ENCODE data around the gene EDEM1.
A peak's percentile ranks its signal among the peaks of the same experiment; 100 is the strongest.
"Not testable (repeated sequence)": the region's sequence is repeated elsewhere in the genome, so short reads cannot be mapped to it uniquely, and the experiment has no call there.

The EDEM1 gene

GRCh38 chr3:5239602-5240001 lies 52.1 kb downstream of the EDEM1 start:
- H3K79me2 ChIP-seq (ENCODE audit: control insufficient read depth, insufficient read depth, low read length, poor library complexity): no peaks in the 10 kb centered on the region
- no peaks in the 10 kb centered on the region for H3K36me3 ChIP-seq (ENCODE audit: control insufficient read depth in 1 of 2, insufficient read depth in 2 of 2, low read length in 2 of 2)
- H4K8ac ChIP-seq (ENCODE audit: low read depth, low read length): no peak overlapping the region
- no peak overlapping the region for H4K91ac ChIP-seq (ENCODE audit: low read depth, low read length)
- H3K4me1 ChIP-seq (ENCODE audit: control insufficient read depth in 1 of 2, insufficient read depth in 2 of 2, low read length in 2 of 2): no peaks in the 10 kb centered on the region
- WGBS (ENCODE audit: extremely low coverage, insufficient coverage, insufficient read length): no CpG with 5 or more reads among the region's 4 CpGs
- no peak overlapping the region for H3K4me2 ChIP-seq (ENCODE audit: low read length)
- no peak overlapping the region for H3K18ac ChIP-seq (ENCODE audit: low read length)
- no peak overlapping the region for H3K27ac ChIP-seq (ENCODE audit: low read depth, low read length)
- H2AK5ac ChIP-seq (ENCODE audit: low read length): no peak overlapping the region
- H3K79me1 ChIP-seq (ENCODE audit: low read length): no peaks in the 10 kb centered on the region
- no peaks in the 10 kb centered on the region for H3K27me3 ChIP-seq (ENCODE audit: insufficient read depth, low read length)
- no peak overlapping the region for H2BK5ac ChIP-seq (ENCODE audit: low read depth, low read length, poor library complexity)
- no peak overlapping the region for H2BK12ac ChIP-seq (ENCODE audit: low read length)
- no peak overlapping the region for H2BK120ac ChIP-seq (ENCODE audit: insufficient read depth, low read length, poor library complexity)
- no peak for DNase-seq
- H3K9ac ChIP-seq (ENCODE audit: low read length): no peak overlapping the region
- H3K4me3 ChIP-seq (ENCODE audit: low read depth, low read length): no peak overlapping the region
- no peak overlapping the region for H2AFZ ChIP-seq (ENCODE audit: insufficient read depth, low read length, poor library complexity)
- no peak overlapping the region for H4K12ac ChIP-seq (ENCODE audit: low read depth, low read length)
- no peak overlapping the region for H3K23ac ChIP-seq (ENCODE audit: low read length)
- H3K9me3 ChIP-seq (ENCODE audit: insufficient read depth, low read depth, low read length): peaks cover 4% of the 10 kb centered on the region
- H3K4ac ChIP-seq (ENCODE audit: low read depth, low read length): no peak overlapping the region
- no peak overlapping the region for H3K14ac ChIP-seq (ENCODE audit: low read length)

- Histone ChIP-seq H3K4me1 (ENCODE audit: control insufficient read depth in 1 of 2, insufficient read depth in 2 of 2, low read length in 2 of 2) (peaks cover 0 to 2% of the 10 kb centered on the region in 2 experiments), H3K36me3 (ENCODE audit: control insufficient read depth in 1 of 2, insufficient read depth in 2 of 2, low read length in 2 of 2) (no peaks in the 10 kb centered on the region), H3K4me2 (ENCODE audit: low read length) (no peak overlapping the region), H2AFZ (ENCODE audit: insufficient read depth, low read length, poor library complexity) (no peak overlapping the region), H2BK5ac (ENCODE audit: low read depth, low read length, poor library complexity) (no peak overlapping the region), H2BK12ac (ENCODE audit: low read length) (no peak overlapping the region), H3K9me3 (ENCODE audit: insufficient read depth, low read depth, low read length) (peaks cover 4% of the 10 kb centered on the region), H3K23ac (ENCODE audit: low read length) (no peak overlapping the region), H4K8ac (ENCODE audit: low read depth, low read length) (no peak overlapping the region), H3K79me2 (ENCODE audit: control insufficient read depth, insufficient read depth, low read length, poor library complexity) (no peaks in the 10 kb centered on the region), H2AK5ac (ENCODE audit: low read length) (no peak overlapping the region), H3K27ac (ENCODE audit: low read depth, low read length) (no peak overlapping the region), H3K9ac (ENCODE audit: low read length) (no peak overlapping the region), H4K12ac (ENCODE audit: low read depth, low read length) (no peak overlapping the region), H3K4ac (ENCODE audit: low read depth, low read length) (no peak overlapping the region), H3K18ac (ENCODE audit: low read length) (no peak overlapping the region), H2BK120ac (ENCODE audit: insufficient read depth, low read length, poor library complexity) (no peak overlapping the region), H3K27me3 (ENCODE audit: insufficient read depth, low read length) (no peaks in the 10 kb centered on the region), H4K91ac (ENCODE audit: low read depth, low read length) (no peak overlapping the region), H3K14ac (ENCODE audit: low read length) (no peak overlapping the region), H3K79me1 (ENCODE audit: low read length) (no peaks in the 10 kb centered on the region), H3K4me3 (ENCODE audit: low read depth, low read length) (no peak overlapping the region)
- WGBS (ENCODE audit: extremely low coverage, insufficient coverage, insufficient read length): no CpG with 5 or more reads among the region's 1 CpG
- DNase-seq: no peak
Observed at GRCh38 chr3:5240740-5241139, 53.2 kb downstream of the EDEM1 start.

GRCh38 chr3:5242785-5243184 lies 55.3 kb downstream of the EDEM1 start:
- not testable (repeated sequence) for H4K91ac ChIP-seq (ENCODE audit: low read depth, low read length); H3K79me2 ChIP-seq (ENCODE audit: control insufficient read depth, insufficient read depth, low read length, poor library complexity); H3K9ac ChIP-seq (ENCODE audit: low read length); H3K23ac ChIP-seq (ENCODE audit: low read length); H3K4me1 ChIP-seq (ENCODE audit: control insufficient read depth in 1 of 2, insufficient read depth in 2 of 2, low read length in 2 of 2); H3K4me3 ChIP-seq (ENCODE audit: low read depth, low read length); H2AFZ ChIP-seq (ENCODE audit: insufficient read depth, low read length, poor library complexity); H2BK120ac ChIP-seq (ENCODE audit: insufficient read depth, low read length, poor library complexity); H2BK12ac ChIP-seq (ENCODE audit: low read length); H4K8ac ChIP-seq (ENCODE audit: low read depth, low read length); H3K14ac ChIP-seq (ENCODE audit: low read length); H3K79me1 ChIP-seq (ENCODE audit: low read length); H3K27me3 ChIP-seq (ENCODE audit: insufficient read depth, low read length); H2AK5ac ChIP-seq (ENCODE audit: low read length); DNase-seq; H3K36me3 ChIP-seq (ENCODE audit: control insufficient read depth in 1 of 2, insufficient read depth in 2 of 2, low read length in 2 of 2); H2BK5ac ChIP-seq (ENCODE audit: low read depth, low read length, poor library complexity); H3K9me3 ChIP-seq (ENCODE audit: insufficient read depth, low read depth, low read length); H3K18ac ChIP-seq (ENCODE audit: low read length); H3K4me2 ChIP-seq (ENCODE audit: low read length); H3K27ac ChIP-seq (ENCODE audit: low read depth, low read length); H3K4ac ChIP-seq (ENCODE audit: low read depth, low read length); H4K12ac ChIP-seq (ENCODE audit: low read depth, low read length)
- no CpG with 5 or more reads among the region's 23 CpGs for WGBS (ENCODE audit: extremely low coverage, insufficient coverage, insufficient read length)

GRCh38 chr3:5245927-5246326 lies 58.4 kb downstream of the EDEM1 start:
- H3K9me3 ChIP-seq (ENCODE audit: insufficient read depth, low read depth, low read length): peaks cover 2% of the 10 kb centered on the region
- no peak overlapping the region for H2BK120ac ChIP-seq (ENCODE audit: insufficient read depth, low read length, poor library complexity)
- H3K23ac ChIP-seq (ENCODE audit: low read length): no peak overlapping the region
- H4K91ac ChIP-seq (ENCODE audit: low read depth, low read length): no peak overlapping the region
- no peak overlapping the region for H3K4me3 ChIP-seq (ENCODE audit: low read depth, low read length)
- no peak overlapping the region for H3K4me2 ChIP-seq (ENCODE audit: low read length)
- no peak overlapping the region for H3K9ac ChIP-seq (ENCODE audit: low read length)
- H2AK5ac ChIP-seq (ENCODE audit: low read length): no peak overlapping the region
- no peak overlapping the region for H2BK12ac ChIP-seq (ENCODE audit: low read length)
- H4K8ac ChIP-seq (ENCODE audit: low read depth, low read length): no peak overlapping the region
- H3K4me1 ChIP-seq (ENCODE audit: control insufficient read depth in 1 of 2, insufficient read depth in 2 of 2, low read length in 2 of 2): peaks cover 0 to 4% of the 10 kb centered on the region in 2 experiments
- H3K79me1 ChIP-seq (ENCODE audit: low read length): no peaks in the 10 kb centered on the region
- H2BK5ac ChIP-seq (ENCODE audit: low read depth, low read length, poor library complexity): no peak overlapping the region
- H3K36me3 ChIP-seq (ENCODE audit: control insufficient read depth in 1 of 2, insufficient read depth in 2 of 2, low read length in 2 of 2): no peaks in the 10 kb centered on the region
- no peak overlapping the region for H3K14ac ChIP-seq (ENCODE audit: low read length)
- H3K27ac ChIP-seq (ENCODE audit: low read depth, low read length): no peak overlapping the region
- no peaks in the 10 kb centered on the region for H3K27me3 ChIP-seq (ENCODE audit: insufficient read depth, low read length)
- H2AFZ ChIP-seq (ENCODE audit: insufficient read depth, low read length, poor library complexity): no peak overlapping the region
- H4K12ac ChIP-seq (ENCODE audit: low read depth, low read length): no peak overlapping the region
- no peak overlapping the region for H3K18ac ChIP-seq (ENCODE audit: low read length)
- DNase-seq: peak in 1 of 2 donors; percentile 44
- no peaks in the 10 kb centered on the region for H3K79me2 ChIP-seq (ENCODE audit: control insufficient read depth, insufficient read depth, low read length, poor library complexity)
- no peak overlapping the region for H3K4ac ChIP-seq (ENCODE audit: low read depth, low read length)

Measured in trophoblast cell (in vitro differentiated cells and primary cell).